HCT116 (cell line): Measurements from ENCODE around the gene RELL1. TPM values are rescaled to one million over a fixed set of nuclear protein-coding genes. Genes with fewer than 3 reads are reported as not detected.

Experiments
- ATAC-seq: fragments of 200-7000 bp; cut with Tn5 transposase; 2 replicates; pipeline ENCODE4 v1.9.1; 2020; ENCODE audit warnings: mild to moderate bottlenecking, moderate library complexity
- BruUV-seq: library from RNA; stranded (reverse); fragments of 400-500 nt; replicated peaks from 2 replicates; lab custom pipeline; 2021; lab: Mats Ljungman, UMichigan
- CTCF ChIA-PET: fragments of 300-600 bp; sonication (Branson Sonifier 250); formaldehyde crosslinking; loops from one replicate; lab custom pipeline; 2021; ENCODE audit warnings: antibody characterized with exemption; lab: Charles Lee
- POLR2A ChIA-PET: fragments of 300-600, 350-600 bp; sonication (Branson Sonifier 250); formaldehyde crosslinking; loops from one replicate; lab custom pipeline; 2021; ENCODE audit warnings: antibody characterized with exemption; lab: Charles Lee
- RAD21 ChIA-PET, 2 experiments: fragments of 300-600 bp; sonication (Branson Sonifier 250); formaldehyde crosslinking; loops; one replicate each; lab custom pipeline; 2023; ENCODE audit warnings: low total read pairs in 2 of 2; ENCODE audit not compliant: uncharacterized antibody in 2 of 2, unreplicated experiment in 2 of 2, low non-redundant PET in 1 of 2; lab: Charles Lee
- DNase-seq: peaks from one replicate; pipeline ENCODE4 v3.0.0-alpha.2; 2010; ENCODE audit warnings: low read depth, low spot score
- H2AFZ ChIP-seq: fragments of 200-600 bp; shearing (Covaris generic), sonication (generic); 2 replicates; pipeline ENCODE4 v1.6.1; 2017; ENCODE audit warnings: low read depth, mixed run types, mixed read lengths, antibody characterized with exemption, low read length; ENCODE audit not compliant: poor library complexity, severe bottlenecking
- H3K27ac ChIP-seq: 2 replicates; pipeline ENCODE4 v1.5.1; 2012; ENCODE audit warnings: low read depth, low read length
- H3K27me3 ChIP-seq: fragments of 200-600 bp; sonication (generic); 2 replicates; pipeline ENCODE4 v1.6.1; 2016; ENCODE audit warnings: mixed run types, low read length, mixed read lengths; ENCODE audit not compliant: insufficient read depth
- H3K36me3 ChIP-seq, 2 experiments: fragments of 200-500 bp in 1 of 2; fragments of 200-600 bp in 1 of 2; sonication (Bioruptor generic) in 1 of 2; sonication (generic) in 1 of 2; 2 replicates each; pipeline versions ENCODE4 v1.5.1 to v1.6.1; 2014 to 2016; ENCODE audit warnings: low read length in 2 of 2, inconsistent platforms in 1 of 2, mixed read lengths in 1 of 2, mixed run types in 1 of 2; ENCODE audit not compliant: insufficient read depth in 2 of 2, control insufficient read depth in 1 of 2
- H3K4me1 ChIP-seq, 2 experiments: fragments of 200-600 bp in 1 of 2; sonication (generic) in 1 of 2; 2 replicates each; pipeline versions ENCODE4 v1.5.1 to v1.6.1; 2012 to 2017; ENCODE audit warnings: low read length in 2 of 2, inconsistent platforms in 1 of 2, mild to moderate bottlenecking in 1 of 2, mixed read lengths in 1 of 2, mixed run types in 1 of 2, moderate library complexity in 1 of 2; ENCODE audit not compliant: insufficient read depth in 2 of 2, control insufficient read depth in 1 of 2
- H3K4me2 ChIP-seq: fragments of 200-600 bp; sonication (generic); 2 replicates; pipeline ENCODE4 v1.6.1; 2017; ENCODE audit warnings: mixed run types, low read length, mixed read lengths
- H3K4me3 ChIP-seq, 2 experiments: fragments of 200-600 bp in 1 of 2; sonication (generic) in 1 of 2; replicated peaks in 1 of 2; 2 replicates each; pipeline ENCODE4 v1.5.1; 2011 to 2016; ENCODE audit warnings: low read length in 2 of 2, control low read depth in 1 of 2, low read depth in 1 of 2, mild to moderate bottlenecking in 1 of 2, mixed read lengths in 1 of 2, mixed run types in 1 of 2
- H3K79me2 ChIP-seq: fragments of 200-600 bp; sonication (generic); 2 replicates; pipeline ENCODE4 v1.6.1; 2017; ENCODE audit warnings: mild to moderate bottlenecking, mixed run types, low read length, moderate library complexity, mixed read lengths; ENCODE audit not compliant: insufficient read depth
- H3K9ac ChIP-seq: fragments of 200-600 bp; sonication (generic); 2 replicates; pipeline ENCODE4 v1.6.1; 2016; ENCODE audit warnings: low read length, mixed read lengths
- H3K9me2 ChIP-seq: fragments of 200-600 bp; sonication (generic), shearing (Covaris generic); 2 replicates; pipeline ENCODE4 v1.6.1; 2017; ENCODE audit warnings: mixed run types, mild to moderate bottlenecking, moderate library complexity; ENCODE audit not compliant: insufficient read depth
- H3K9me3 ChIP-seq, 2 experiments: fragments of 200-500 bp in 1 of 2; fragments of 200-600 bp in 1 of 2; sonication (Bioruptor generic) in 1 of 2; sonication (generic) in 1 of 2; 2 replicates each; pipeline ENCODE4 v1.6.1; 2014 to 2017; ENCODE audit warnings: low read length in 2 of 2, mixed read lengths in 2 of 2, inconsistent platforms in 1 of 2, low read depth in 1 of 2, mild to moderate bottlenecking in 1 of 2, mixed run types in 1 of 2, moderate library complexity in 1 of 2; ENCODE audit not compliant: control insufficient read depth in 1 of 2, insufficient read depth in 1 of 2
- H4K20me1 ChIP-seq: fragments of 200-600 bp; sonication (generic), shearing (Covaris generic); 2 replicates; pipeline ENCODE4 v1.6.1; 2017; ENCODE audit warnings: mixed run types, mild to moderate bottlenecking, moderate library complexity; ENCODE audit not compliant: insufficient read depth
- ATF3 ChIP-seq: IDR thresholded peaks from 2 replicates; pipeline ENCODE4 v1.6.1; 2012
- CBX3 ChIP-seq: IDR thresholded peaks from 2 replicates; pipeline ENCODE4 v1.6.1; 2012; ENCODE audit warnings: low read depth
- CEBPB ChIP-seq: IDR thresholded peaks from 2 replicates; pipeline ENCODE4 v1.6.1; 2012; ENCODE audit warnings: low read depth
- EGR1 ChIP-seq: IDR thresholded peaks from 2 replicates; pipeline ENCODE4 v1.6.1; 2012; ENCODE audit warnings: low read depth
- EZH2 ChIP-seq: fragments of 200-600 bp; sonication (generic); IDR thresholded peaks from 2 replicates; pipeline ENCODE4 v1.6.1; 2017; ENCODE audit warnings: antibody characterized with exemption, mixed run types
- EZH2phosphoT487 ChIP-seq: fragments of 200-600 bp; IDR thresholded peaks from 2 replicates; pipeline ENCODE4 v1.6.1; 2018; ENCODE audit warnings: antibody characterized with exemption, borderline replicate concordance
- FOSL1 ChIP-seq: IDR thresholded peaks from 2 replicates; pipeline ENCODE4 v1.6.1; 2012; ENCODE audit warnings: low read depth
- JUND ChIP-seq: IDR thresholded peaks from 2 replicates; pipeline ENCODE4 v1.6.1; 2012
- POLR2A ChIP-seq: IDR thresholded peaks from 2 replicates; pipeline ENCODE4 v1.7.0; 2011; ENCODE audit warnings: borderline replicate concordance; ENCODE audit not compliant: insufficient read depth, insufficient read length; ENCODE audit errors: extremely low read depth
- POLR2AphosphoS5 ChIP-seq: IDR thresholded peaks from 2 replicates; pipeline ENCODE4 v1.6.1; 2011; ENCODE audit warnings: mild to moderate bottlenecking, low read depth, low read length, moderate library complexity
- REST ChIP-seq: IDR thresholded peaks from 2 replicates; pipeline ENCODE4 v1.6.1; 2012; ENCODE audit warnings: low read depth
- SIN3A ChIP-seq: IDR thresholded peaks from 2 replicates; pipeline ENCODE4 v1.6.1; 2012; ENCODE audit warnings: low read depth
- SP1 ChIP-seq: IDR thresholded peaks from 2 replicates; pipeline ENCODE4 v1.6.1; 2012; ENCODE audit warnings: low read depth
- SRF ChIP-seq: IDR thresholded peaks from 2 replicates; pipeline ENCODE4 v1.6.1; 2012; ENCODE audit warnings: low read depth
- TCF7L2 ChIP-seq: IDR thresholded peaks from 2 replicates; pipeline ENCODE4 v1.7.0; 2011; ENCODE audit warnings: borderline replicate concordance, inconsistent platforms; ENCODE audit not compliant: insufficient read depth, insufficient read length; ENCODE audit errors: extremely low read depth
- YY1 ChIP-seq: IDR thresholded peaks from 2 replicates; pipeline ENCODE4 v1.6.1; 2011; ENCODE audit warnings: low read length, low read depth, moderate library complexity, mild to moderate bottlenecking; ENCODE audit not compliant: insufficient replicate concordance; ENCODE audit errors: extremely low read depth
- ZFX ChIP-seq: fragments of 450-650 bp; IDR thresholded peaks from 2 replicates; pipeline ENCODE4 v1.6.1; 2017
- intact Hi-C: fragments of 100-400 bp; cut with micrococcal nuclease; formaldehyde crosslinking; loops from 2 replicates; pipeline ENCODE4 v1.10.0; 2022
- total RNA-seq: library from RNA; stranded (reverse); gene quantifications from one replicate; pipeline ENCODE4 v1.2.1, GENCODE V29; 2021; ENCODE audit not compliant: unreplicated experiment
- TF ChIP-seq, protein P1 (sequence below): IDR thresholded peaks from 2 replicates; pipeline ENCODE4 v1.6.1; 2012

The RELL1 gene
- total RNA-seq, 1 experiment from 2014 or later: 30.2 TPM

GRCh38 chr4:37717576-37717975 lies 31.4 kb upstream of the RELL1 start:
- RAD21 ChIA-PET: no interaction called here
- Histone ChIP-seq H3K79me2 (no peaks in the 10 kb centered on the region), H3K36me3 (no peaks in the 10 kb centered on the region), H3K9ac (no peak overlapping the region), H4K20me1 (no peaks in the 10 kb centered on the region), H3K4me1 (peaks cover 0 to 15% of the 10 kb centered on the region in 2 experiments; a peak in 2 of 4 replicates), H2AFZ (no peak overlapping the region), H3K4me2 (no peak overlapping the region), H3K27me3 (no peaks in the 10 kb centered on the region), H3K27ac (no peak overlapping the region), H3K9me3 (no peaks in the 10 kb centered on the region), H3K4me3 (no peak overlapping the region), H3K9me2 (no peaks in the 10 kb centered on the region)
- DNase-seq (no peak), ATAC-seq (peak; percentile 47)
- BruUV-seq: no TSS peak
- POLR2A ChIA-PET: no interaction called here
- intact Hi-C loops: no loop called here
- CTCF ChIA-PET: no interaction called here
- TF ChIP-seq FOSL1 (peak; percentile 45), POLR2AphosphoS5 (no peak)

DNA sequence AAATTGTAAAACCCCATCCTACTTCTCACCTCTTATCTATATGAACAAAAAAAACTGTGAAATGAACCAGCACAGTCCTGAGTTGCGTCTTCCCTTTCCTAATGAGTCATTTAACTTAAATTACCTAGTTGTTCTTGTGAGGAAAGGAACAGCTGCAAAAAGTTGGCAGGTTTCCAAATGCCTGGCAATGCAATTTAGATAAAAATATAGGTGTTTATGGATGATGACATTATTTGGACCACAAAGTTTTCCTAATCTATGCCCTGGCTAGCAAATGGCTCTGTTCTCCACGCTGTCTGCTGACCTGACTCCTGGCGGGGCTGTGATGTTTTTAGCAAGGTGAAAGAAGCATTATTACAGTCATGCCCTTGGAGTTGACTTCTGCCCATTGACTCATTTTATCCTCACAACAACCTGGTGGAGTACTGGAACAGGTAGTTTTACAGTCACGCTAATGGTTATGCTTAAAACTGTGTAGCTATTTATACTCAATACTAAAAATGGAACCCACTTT lies 29.8 kb upstream of the RELL1 start:
- no peaks in the 10 kb centered on the region for H3K27me3 ChIP-seq
- ATAC-seq (no peak), DNase-seq (no peak)
- intact Hi-C loops: no loop called here
- no TSS peak for BruUV-seq
- H3K79me2 ChIP-seq: no peaks in the 10 kb centered on the region
- ChIA-PET POLR2A (interaction anchor here (0.5 kb wide), 1 partner anchor 83 kb away, joined by 4 read pairs; no protein-coding TSS in a partner anchor), RAD21 (no interaction called here), CTCF (interaction anchor here (0.8 kb wide), 1 partner anchor 28 kb away, joined by 3 read pairs; no protein-coding TSS in a partner anchor)
- H3K4me1 ChIP-seq: peaks cover 0 to 15% of the 10 kb centered on the region in 2 experiments; a peak in 2 of 4 replicates
- no peak overlapping the region for H3K9ac ChIP-seq
- no peaks in the 10 kb centered on the region for H4K20me1 ChIP-seq
- no peak overlapping the region for H3K4me2 ChIP-seq
- H3K9me2 ChIP-seq: no peaks in the 10 kb centered on the region
- no peak overlapping the region for H2AFZ ChIP-seq
- no peak overlapping the region for H3K4me3 ChIP-seq
- H3K9me3 ChIP-seq: no peaks in the 10 kb centered on the region
- H3K36me3 ChIP-seq: no peaks in the 10 kb centered on the region
- H3K27ac ChIP-seq: no peak overlapping the region
- TF ChIP-seq, protein P1, sequence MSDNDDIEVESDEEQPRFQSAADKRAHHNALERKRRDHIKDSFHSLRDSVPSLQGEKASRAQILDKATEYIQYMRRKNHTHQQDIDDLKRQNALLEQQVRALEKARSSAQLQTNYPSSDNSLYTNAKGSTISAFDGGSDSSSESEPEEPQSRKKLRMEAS: no peak
- no peak for TF ChIP-seq REST
- TF ChIP-seq YY1: no peak
- no peak for TF ChIP-seq POLR2A
- no peak for TF ChIP-seq ATF3
- no peak for TF ChIP-seq CEBPB
- no peak for TF ChIP-seq SP1
- TF ChIP-seq SIN3A: no peak
- TF ChIP-seq EZH2phosphoT487: no peak
- TF ChIP-seq EGR1: no peak
- no peak for TF ChIP-seq ZFX
- TF ChIP-seq CBX3: no peak
- no peak for TF ChIP-seq JUND
- no peak for TF ChIP-seq TCF7L2
- TF ChIP-seq SRF: no peak
- TF ChIP-seq EZH2: no peak
